GM21529 (cell line): ENCODE results near the gene PRXL2A.
"Not testable (repeated sequence)": the region's sequence is repeated elsewhere in the genome, so short reads cannot be mapped to it uniquely, and the experiment has no call there.

Source experiments
- ATAC-seq: cut with Tn5 transposase; IDR thresholded peaks from one replicate; pipeline ENCODE4 v1.9.1; 2021; ENCODE audit not compliant: unreplicated experiment

The PRXL2A gene

GRCh38 chr10:80473692-80474596, 65.6 kb downstream of the PRXL2A start:
- ATAC-seq: no peak

DNA sequence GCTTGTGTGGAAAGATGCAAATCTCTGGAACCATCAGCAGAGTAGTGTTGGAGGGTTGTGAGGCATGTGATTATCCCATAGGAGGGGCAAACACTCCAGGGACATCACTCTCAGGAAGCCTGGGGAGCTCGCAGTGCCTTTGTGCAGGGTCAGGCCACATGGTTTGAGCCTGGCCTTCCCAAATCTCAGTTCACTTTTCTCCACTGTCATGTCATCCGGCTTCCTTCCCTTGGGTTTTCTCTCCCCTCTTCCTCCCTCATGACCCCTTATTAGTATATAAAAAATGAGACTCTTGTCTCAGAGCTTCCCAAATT, 66.2 kb downstream of the PRXL2A start:
- no peak for ATAC-seq

DNA sequence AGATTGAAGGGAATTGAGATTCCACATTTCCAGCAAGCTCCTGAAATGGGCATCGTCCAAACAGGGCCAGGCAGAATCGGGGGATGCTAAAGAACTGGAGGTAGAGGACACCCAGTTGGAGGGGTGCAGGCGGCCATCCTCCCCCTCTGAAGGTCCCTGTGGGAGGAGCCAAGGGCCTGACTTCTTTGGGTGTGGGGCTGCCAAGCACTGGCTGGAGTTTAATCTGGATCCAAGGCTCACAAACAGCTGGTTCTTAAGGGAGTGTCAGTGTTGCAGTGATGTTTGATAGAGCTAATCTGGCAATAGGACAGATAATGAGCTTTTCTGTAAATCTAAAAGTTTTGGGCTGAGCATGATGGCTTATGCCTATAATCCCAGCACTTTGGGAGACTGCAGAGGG, 66.6 kb downstream of the PRXL2A start:
- no peak for ATAC-seq

GRCh38 chr10:80475641-80476040, 67.3 kb downstream of the PRXL2A start:
- ATAC-seq: not testable (repeated sequence)

DNA sequence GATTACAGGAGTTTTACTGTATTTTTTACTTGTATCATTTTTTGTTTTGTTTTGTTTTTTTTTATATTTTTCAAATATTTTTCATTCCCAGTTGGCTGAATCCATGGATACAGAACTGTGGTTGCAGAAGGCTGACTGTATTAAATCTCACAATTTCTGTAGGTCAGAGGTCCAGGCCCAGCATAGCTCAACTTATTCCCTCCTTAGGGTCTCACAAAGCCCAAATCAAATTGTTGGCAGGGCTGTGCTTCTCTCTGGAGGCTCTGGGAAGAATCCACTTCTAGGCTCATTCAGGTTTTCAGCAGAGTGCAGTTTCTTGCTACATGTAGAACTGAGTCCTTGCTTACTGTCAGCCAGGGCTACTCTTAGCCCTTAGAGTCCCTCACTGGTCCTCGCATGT, 68.3 kb downstream of the PRXL2A start:
- ATAC-seq: no peak

GRCh38 chr10:80477813-80478212, 69.5 kb downstream of the PRXL2A start:
- no peak for ATAC-seq

DNA sequence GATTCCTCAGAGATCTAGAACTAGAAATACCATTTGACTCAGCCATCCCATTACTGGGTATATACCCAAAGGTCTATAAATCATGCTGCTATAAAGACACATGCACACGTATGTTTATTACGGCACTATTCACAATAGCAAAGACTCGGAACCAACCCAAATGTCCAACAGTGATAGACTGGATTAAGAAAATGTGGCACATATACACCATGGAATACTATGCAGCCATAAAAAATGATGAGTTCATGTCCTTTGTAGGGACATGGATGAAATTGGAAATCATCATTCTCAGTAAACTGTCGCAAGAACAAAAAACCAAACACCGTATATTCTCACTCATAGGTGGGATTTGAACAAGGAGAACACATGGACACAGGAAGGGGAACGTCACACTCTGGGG, 72.0 kb downstream of the PRXL2A start:
- ATAC-seq: not testable (repeated sequence)

DNA sequence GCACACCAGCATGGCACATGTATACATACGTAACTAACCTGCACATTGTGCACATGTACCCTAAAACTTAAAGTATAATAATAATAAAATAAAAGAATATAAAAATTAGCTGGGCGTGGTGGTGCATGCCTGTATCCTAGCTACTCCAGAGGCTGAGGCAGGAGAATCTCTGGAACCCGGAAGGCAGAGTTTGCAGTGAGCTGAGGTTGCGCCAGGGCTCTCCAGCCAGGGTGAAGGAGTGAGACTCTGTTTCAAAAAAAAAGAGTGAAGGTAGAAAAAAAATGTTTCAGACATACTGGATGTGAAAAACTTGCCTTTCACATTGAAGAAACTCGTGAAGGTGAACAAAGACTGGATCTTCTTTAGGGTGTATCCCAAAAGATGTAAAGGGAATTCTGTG, 72.5 kb downstream of the PRXL2A start:
- ATAC-seq: no peak

GRCh38 chr10:80484243-80484642, 75.9 kb downstream of the PRXL2A start:
- ATAC-seq: no peak

GRCh38 chr10:80484676-80485075, 76.3 kb downstream of the PRXL2A start:
- no peak for ATAC-seq

DNA sequence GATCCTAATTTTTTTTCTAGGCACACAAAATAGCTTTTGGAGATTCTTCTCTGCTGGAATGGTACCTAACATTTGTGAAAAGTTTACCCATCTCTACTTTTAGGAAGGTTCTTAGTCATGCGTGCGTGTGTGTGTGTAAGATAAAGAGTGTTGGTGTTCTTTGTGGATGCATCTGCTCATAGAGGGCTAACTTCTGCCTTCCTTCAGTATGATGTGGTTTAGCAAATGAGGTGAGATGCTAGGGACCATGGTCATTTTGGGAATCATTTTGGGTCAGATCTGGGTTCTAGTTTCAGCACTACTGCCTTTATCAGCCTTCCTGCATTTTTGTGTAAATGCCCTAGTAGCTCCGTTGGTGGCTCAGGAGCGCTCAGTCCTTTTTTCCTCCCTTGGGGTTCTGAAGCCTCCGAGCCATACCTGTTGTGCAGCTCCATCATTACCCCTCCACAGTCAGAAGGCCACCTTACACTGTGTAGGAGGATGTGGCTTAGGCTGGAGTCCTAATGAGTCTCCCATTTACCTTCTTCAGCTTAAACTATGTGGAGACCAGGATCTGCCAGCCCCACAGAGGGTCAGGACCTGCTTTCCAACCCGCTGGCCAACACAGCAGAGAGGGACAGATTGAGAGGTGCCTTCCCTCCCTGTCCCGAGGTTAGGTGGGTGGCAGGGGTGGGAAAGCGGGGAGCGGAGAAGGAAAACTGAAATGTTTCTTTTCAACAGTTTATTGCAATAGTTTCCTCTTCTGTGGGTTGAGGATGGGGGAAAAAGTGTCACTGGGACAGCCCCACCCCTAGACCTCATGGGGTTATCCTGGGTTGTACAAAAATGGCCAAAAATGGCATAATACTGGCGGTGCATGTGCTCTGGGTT, 77.0 kb downstream of the PRXL2A start:
- no peak for ATAC-seq

DNA sequence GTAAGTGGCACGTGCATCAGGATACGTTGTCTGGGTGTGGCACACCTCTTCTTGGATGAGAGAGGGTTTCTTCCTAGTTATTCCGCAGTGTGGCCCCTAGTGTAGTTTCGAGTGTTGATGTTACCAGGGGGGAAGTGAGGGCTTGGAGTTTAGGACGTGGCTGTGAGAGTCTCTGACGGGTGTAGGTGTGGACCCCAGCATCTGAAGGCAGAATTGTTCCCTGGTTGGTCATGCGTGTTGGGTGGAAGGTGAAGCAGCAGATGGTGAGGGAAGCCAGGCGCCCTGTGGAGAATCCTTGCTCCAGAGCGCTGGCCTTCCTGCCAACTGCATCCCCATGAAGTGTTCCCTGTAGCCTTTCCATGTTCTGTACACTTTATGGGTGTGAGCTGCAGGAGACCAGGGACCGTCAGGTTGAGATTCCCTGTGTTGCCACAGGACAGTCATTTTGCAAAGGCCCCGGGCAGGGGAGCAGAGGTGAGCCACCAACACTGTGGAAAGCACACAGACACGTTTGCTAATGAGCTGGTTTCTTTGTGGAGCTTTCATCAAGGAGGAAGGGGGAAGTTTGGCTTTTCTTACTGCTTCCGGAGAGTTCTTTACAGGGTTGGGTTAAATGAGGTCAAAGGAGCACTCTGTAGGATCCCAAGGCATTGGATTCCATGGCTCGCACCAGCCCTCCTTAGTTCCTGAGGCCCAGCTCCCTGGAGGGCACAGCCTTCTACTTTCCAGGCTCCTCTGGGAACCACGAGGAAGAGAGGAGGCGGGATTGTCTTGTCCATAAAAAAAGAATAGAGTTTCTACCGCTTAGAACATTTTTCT, 77.8 kb downstream of the PRXL2A start:
- ATAC-seq: no peak
